ENCODE measurements around the gene SBNO2. TPM values are rescaled to one million over a fixed set of nuclear protein-coding genes. Genes with fewer than 3 reads are reported as not detected.

Gene SBNO2
- total RNA-seq, 1 experiment from 2014 or later: 46.3 TPM

DNA sequence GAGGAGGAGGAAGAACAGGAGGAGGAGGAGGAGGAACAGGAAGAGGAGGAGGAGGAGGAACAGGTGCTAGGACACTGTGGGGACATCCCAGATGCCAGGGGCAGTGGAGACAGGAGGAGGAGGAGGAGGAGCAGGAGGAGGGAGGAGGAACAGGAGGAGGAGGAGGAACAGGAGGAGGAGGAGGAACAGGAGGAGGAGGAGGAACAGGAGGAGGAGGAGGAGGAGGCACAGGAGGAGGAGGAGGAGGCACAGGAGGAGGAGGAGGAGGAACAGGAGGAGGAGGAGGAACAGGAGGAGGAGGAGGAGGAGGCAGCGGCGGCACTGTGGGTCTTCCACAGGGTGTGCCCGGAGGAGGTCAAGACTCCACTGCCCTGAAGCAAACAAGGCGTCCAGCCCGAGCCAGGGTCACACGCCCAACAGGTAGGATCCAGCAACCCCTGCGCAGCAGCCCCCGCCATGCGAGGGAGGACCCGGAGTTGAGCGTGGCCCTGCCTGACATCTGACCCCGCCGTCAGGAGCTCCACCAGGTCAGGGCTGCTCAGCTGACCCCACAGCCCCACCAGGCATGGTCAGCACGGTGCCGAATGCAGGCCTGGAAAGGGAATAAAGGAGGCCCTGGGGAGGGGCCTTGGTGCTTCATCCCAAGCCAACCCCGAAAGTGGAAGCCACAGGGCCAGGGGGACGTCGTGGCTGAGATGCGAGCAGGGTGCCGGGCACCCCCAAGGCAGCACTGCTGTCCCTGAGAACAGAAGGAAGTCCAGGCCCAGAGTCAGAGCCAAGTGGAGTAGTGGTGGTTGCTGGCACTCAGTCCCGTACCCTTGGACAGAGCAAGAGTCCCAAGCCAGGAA, 9.2 kb downstream of the SBNO2 start:
- Histone ChIP-seq H4K5ac (ENCODE audit: insufficient read length, low read depth, low read length) (no peak overlapping the region), H2AK5ac (ENCODE audit: insufficient read length, low read length) (no peak overlapping the region), H2BK5ac (ENCODE audit: insufficient read length, low read length) (no peak overlapping the region), H3K14ac (ENCODE audit: insufficient read depth, low read length) (peak overlapping the region; percentile 61; the same call in 1 of the 2 replicates), H3K56ac (ENCODE audit: insufficient read length, low read depth, low read length) (no peak overlapping the region), H2BK15ac (ENCODE audit: low read depth, low read length) (no peak overlapping the region), H3K9ac (ENCODE audit: extremely low read depth, insufficient read length, low read length) (no peak overlapping the region), H3K27me3 (ENCODE audit: insufficient read depth, low read length) (no peaks in the 10 kb centered on the region), H3K4me2 (ENCODE audit: insufficient read depth, insufficient read length, low read length) (no peak overlapping the region), H3K23me2 (ENCODE audit: insufficient read length, low read depth, low read length, poor library complexity, severe bottlenecking) (no peaks in the 10 kb centered on the region), H3K79me2 (ENCODE audit: insufficient read depth, low read length) (peaks cover 2% of the 10 kb centered on the region; the same call in 1 of the 2 replicates), H2BK20ac (ENCODE audit: low read depth, low read length, poor library complexity, severe bottlenecking) (no peak overlapping the region), H3K4ac (ENCODE audit: low read depth, low read length) (no peak overlapping the region), H3K4me1 (ENCODE audit: insufficient read depth, low read length) (no peaks in the 10 kb centered on the region), H3K18ac (ENCODE audit: insufficient read length, low read depth, low read length) (no peak overlapping the region), H2BK120ac (ENCODE audit: low read depth, low read length, poor library complexity, severe bottlenecking) (no peak overlapping the region), H3K27ac (ENCODE audit: insufficient read length, low read depth, low read length) (no peak overlapping the region), H3K79me1 (ENCODE audit: insufficient read depth, low read depth, low read length, poor library complexity, severe bottlenecking) (peaks cover 7% of the 10 kb centered on the region), H4K8ac (replicated peaks; ENCODE audit: insufficient read length, low read depth, low read length) (no peak overlapping the region), H4K20me1 (ENCODE audit: control insufficient read depth, insufficient read depth, insufficient read length) (peaks cover 2% of the 10 kb centered on the region), H3K23ac (ENCODE audit: insufficient read length, low read depth, low read length) (no peak overlapping the region), H3T11ph (ENCODE audit: low read length) (no peak overlapping the region), H3K9me3 (ENCODE audit: control insufficient read depth, low read depth, low read length) (no peaks in the 10 kb centered on the region), H2AFZ (ENCODE audit: low read length) (no peak overlapping the region), H2BK12ac (ENCODE audit: insufficient read length, low read depth, low read length) (no peak overlapping the region), H4K91ac (ENCODE audit: insufficient read length, low read depth, low read length) (no peak overlapping the region)
- Mint-ChIP-seq H3K9me3 (no peaks in the 10 kb centered on the region), H3K4me3 (no peak overlapping the region), H3K27me3 (ENCODE audit: low read depth) (no peaks in the 10 kb centered on the region; the same call in 1 of the 2 replicates), H3K36me3 (ENCODE audit: insufficient read depth in 1 of 3, low read depth in 3 of 3) (peaks cover 1 to 4% (median 2%) of the 10 kb centered on the region in 3 experiments; a peak in 4 of 7 replicates), H3K27ac (peak overlapping the region in 1 of 3 experiments; percentile 53; a peak in 1 of 7 replicates), H3K4me1 (peaks cover 15 to 19% of the 10 kb centered on the region in 2 experiments)
- TF ChIP-seq, protein P1, sequence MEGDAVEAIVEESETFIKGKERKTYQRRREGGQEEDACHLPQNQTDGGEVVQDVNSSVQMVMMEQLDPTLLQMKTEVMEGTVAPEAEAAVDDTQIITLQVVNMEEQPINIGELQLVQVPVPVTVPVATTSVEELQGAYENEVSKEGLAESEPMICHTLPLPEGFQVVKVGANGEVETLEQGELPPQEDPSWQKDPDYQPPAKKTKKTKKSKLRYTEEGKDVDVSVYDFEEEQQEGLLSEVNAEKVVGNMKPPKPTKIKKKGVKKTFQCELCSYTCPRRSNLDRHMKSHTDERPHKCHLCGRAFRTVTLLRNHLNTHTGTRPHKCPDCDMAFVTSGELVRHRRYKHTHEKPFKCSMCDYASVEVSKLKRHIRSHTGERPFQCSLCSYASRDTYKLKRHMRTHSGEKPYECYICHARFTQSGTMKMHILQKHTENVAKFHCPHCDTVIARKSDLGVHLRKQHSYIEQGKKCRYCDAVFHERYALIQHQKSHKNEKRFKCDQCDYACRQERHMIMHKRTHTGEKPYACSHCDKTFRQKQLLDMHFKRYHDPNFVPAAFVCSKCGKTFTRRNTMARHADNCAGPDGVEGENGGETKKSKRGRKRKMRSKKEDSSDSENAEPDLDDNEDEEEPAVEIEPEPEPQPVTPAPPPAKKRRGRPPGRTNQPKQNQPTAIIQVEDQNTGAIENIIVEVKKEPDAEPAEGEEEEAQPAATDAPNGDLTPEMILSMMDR (conservative IDR thresholded peaks at IDR 0.05): no peak
- DNase-seq: no peak
- no CpG with 5 or more reads among the region's 21 CpGs for WGBS (ENCODE audit: extremely low coverage, insufficient read length, low lambda C conversion rate)
